A673 (cell line): ENCODE results near the gene NUMB. TPM values are rescaled to one million over a fixed set of nuclear protein-coding genes. Genes with fewer than 3 reads are reported as not detected.

Experiments
- BruUV-seq: library from RNA; stranded (reverse); fragments of 400-500 nt; replicated peaks from 2 replicates; lab custom pipeline; 2021; lab: Mats Ljungman, UMichigan
- CTCF ChIA-PET: fragments of 300-600 bp; sonication (Branson Sonifier 250); formaldehyde crosslinking; loops from one replicate; lab custom pipeline; 2022; ENCODE audit warnings: antibody characterized with exemption; lab: Charles Lee
- POLR2A ChIA-PET: fragments of 300-600 bp; sonication (Branson Sonifier 250); formaldehyde crosslinking; loops from one replicate; lab custom pipeline; 2022; ENCODE audit warnings: antibody characterized with exemption; ENCODE audit not compliant: low non-redundant PET; lab: Charles Lee
- DNase-seq: peaks from one replicate; pipeline ENCODE4 v3.0.0-alpha.2; 2015; ENCODE audit warnings: low spot score
- H3K27ac ChIP-seq: fragments of 200-600 bp; sonication (generic); 2 replicates; pipeline ENCODE4 v1.5.1; 2016; ENCODE audit warnings: mixed run types, low read depth, mild to moderate bottlenecking, mixed read lengths, antibody characterized with exemption, low read length; ENCODE audit not compliant: poor library complexity, severe bottlenecking
- H3K27me3 ChIP-seq: fragments of 200-600 bp; sonication (generic); replicated peaks from 2 replicates; pipeline ENCODE4 v1.6.1; 2017; ENCODE audit warnings: mixed run types, low read depth, mild to moderate bottlenecking, mixed read lengths, antibody characterized with exemption, low read length; ENCODE audit not compliant: insufficient read depth, poor library complexity
- H3K36me3 ChIP-seq: fragments of 200-600 bp; sonication (generic); 2 replicates; pipeline ENCODE4 v1.6.1; 2016; ENCODE audit warnings: mixed run types, mild to moderate bottlenecking, mixed read lengths, antibody characterized with exemption, low read length; ENCODE audit not compliant: insufficient read depth, poor library complexity, severe bottlenecking
- H3K4me1 ChIP-seq: fragments of 200-600 bp; sonication (generic); 2 replicates; pipeline ENCODE4 v1.6.1; 2017; ENCODE audit warnings: mixed run types, mild to moderate bottlenecking, mixed read lengths, antibody characterized with exemption, low read length; ENCODE audit not compliant: insufficient read depth, poor library complexity, severe bottlenecking
- H3K4me3 ChIP-seq: fragments of 200-600 bp; sonication (generic); 2 replicates; pipeline ENCODE4 v1.5.1; 2016; ENCODE audit warnings: low read depth, mixed run types, mild to moderate bottlenecking, mixed read lengths, low read length; ENCODE audit not compliant: poor library complexity, severe bottlenecking
- H3K9me3 ChIP-seq: fragments of 200-600 bp; sonication (generic); 2 replicates; pipeline ENCODE4 v1.6.1; 2016; ENCODE audit warnings: mixed run types, low read depth, mild to moderate bottlenecking, mixed read lengths, antibody characterized with exemption, low read length; ENCODE audit not compliant: poor library complexity, severe bottlenecking
- CTCF ChIP-seq: fragments of 300-800, 200-600 bp; sonication (generic); conservative IDR thresholded peaks from 2 replicates; pipeline ENCODE4 v1.5.1; 2017; ENCODE audit warnings: low read depth, mild to moderate bottlenecking, antibody characterized with exemption, low read length, moderate library complexity, mixed read lengths
- EZH2 ChIP-seq: fragments of 200-600 bp; sonication (generic); IDR thresholded peaks from 2 replicates; pipeline ENCODE4 v1.6.1; 2017; ENCODE audit warnings: borderline replicate concordance, low read depth, mild to moderate bottlenecking, mixed read lengths, antibody characterized with exemption, low read length; ENCODE audit not compliant: poor library complexity, severe bottlenecking
- intact Hi-C: fragments of 100-400 bp; cut with micrococcal nuclease; formaldehyde crosslinking; loops from one replicate; pipeline ENCODE4 v1.10.0; 2022; ENCODE audit not compliant: unreplicated experiment
- total RNA-seq: library from RNA; stranded (reverse); gene quantifications from 2 replicates; pipeline ENCODE4 v1.2.3, GENCODE V29; 2021

Gene NUMB
- total RNA-seq, 1 experiment from 2014 or later: 46.3 TPM

- DNase-seq: no peak
- H3K27me3 ChIP-seq: no peaks in the 10 kb centered on the region
- intact Hi-C loops: no loop called here
- no peak overlapping the region for H3K27ac ChIP-seq
- no peak overlapping the region for H3K4me3 ChIP-seq
- H3K36me3 ChIP-seq: no peaks in the 10 kb centered on the region
- ChIA-PET CTCF (no interaction called here), POLR2A (no interaction called here)
- TF ChIP-seq EZH2 (no peak), CTCF (no peak)
- H3K4me1 ChIP-seq: no peaks in the 10 kb centered on the region
- no TSS peak for BruUV-seq
- no peaks in the 10 kb centered on the region for H3K9me3 ChIP-seq
These were observed 118.3 kb downstream of the NUMB start for GRCh38 chr14:73339846-73340595.

- H3K4me3 ChIP-seq: no peak overlapping the region
- no peaks in the 10 kb centered on the region for H3K9me3 ChIP-seq
- CTCF ChIA-PET: no interaction called here
- intact Hi-C loops: no loop called here
- no peaks in the 10 kb centered on the region for H3K4me1 ChIP-seq
- H3K36me3 ChIP-seq: no peaks in the 10 kb centered on the region
- POLR2A ChIA-PET: no interaction called here
- H3K27ac ChIP-seq: no peak overlapping the region
- TF ChIP-seq CTCF (no peak), EZH2 (no peak)
- no TSS peak for BruUV-seq
- no peaks in the 10 kb centered on the region for H3K27me3 ChIP-seq
- DNase-seq: no peak
These were observed 119.1 kb downstream of the NUMB start for GRCh38 chr14:73339206-73339605.

- intact Hi-C loops: no loop called here
- CTCF ChIA-PET: no interaction called here
- no peaks in the 10 kb centered on the region for H3K36me3 ChIP-seq
- TF ChIP-seq CTCF: no peak
- TF ChIP-seq EZH2: no peak
- POLR2A ChIA-PET: no interaction called here
- no peak overlapping the region for H3K4me3 ChIP-seq
- no peaks in the 10 kb centered on the region for H3K9me3 ChIP-seq
- H3K4me1 ChIP-seq: no peaks in the 10 kb centered on the region
- DNase-seq: no peak
- BruUV-seq: no TSS peak
- H3K27me3 ChIP-seq: no peaks in the 10 kb centered on the region
- H3K27ac ChIP-seq: no peak overlapping the region
These were observed 119.8 kb downstream of the NUMB start for GRCh38 chr14:73338551-73338950.
